Measurements from ENCODE around the gene POC1A.

Gene POC1A

GRCh38 chr3:52065264-52065756 lies 88.9 kb downstream of the POC1A start:
- no peak overlapping the region for H3K4me3 ChIP-seq
- no peaks in the 10 kb centered on the region for H3K9me3 ChIP-seq
- H3K27ac ChIP-seq, result no peak overlapping the region
- DNase-seq, result no peak
- H3K36me3 ChIP-seq, result no peaks in the 10 kb centered on the region
- intact Hi-C loops (cut with DNase I; ENCODE audit: low total_unique reads), result no loop called here
- no peaks in the 10 kb centered on the region for H3K27me3 ChIP-seq
- peaks cover 0 to 13% (median 7%) of the 10 kb centered on the region in 4 donors for H3K4me1 ChIP-seq
- TF ChIP-seq CTCF (IDR thresholded peaks at IDR 0.05), result no peak

GRCh38 chr3:52064561-52064960 lies 89.7 kb downstream of the POC1A start:
- Histone ChIP-seq H3K4me1 (peaks cover 0 to 10% (median 4%) of the 10 kb centered on the region in 4 donors), H3K4me3 (no peak overlapping the region), H3K27ac (no peak overlapping the region), H3K9me3 (no peaks in the 10 kb centered on the region), H3K36me3 (no peaks in the 10 kb centered on the region), H3K27me3 (no peaks in the 10 kb centered on the region)
- intact Hi-C loops (cut with DNase I; ENCODE audit: low total_unique reads), result no loop called here
- no peak for DNase-seq
- TF ChIP-seq CTCF (IDR thresholded peaks at IDR 0.05), result no peak

- H3K27ac ChIP-seq, result no peak overlapping the region
- H3K36me3 ChIP-seq, result no peaks in the 10 kb centered on the region
- no peak for DNase-seq
- no peaks in the 10 kb centered on the region for H3K27me3 ChIP-seq
- no peak for TF ChIP-seq CTCF (IDR thresholded peaks at IDR 0.05)
- H3K9me3 ChIP-seq, result no peaks in the 10 kb centered on the region
- no peak overlapping the region for H3K4me3 ChIP-seq
- intact Hi-C loops (cut with DNase I; ENCODE audit: low total_unique reads), result no loop called here
- peaks cover 0 to 11% (median 4%) of the 10 kb centered on the region in 4 donors for H3K4me1 ChIP-seq
These were observed 91.0 kb downstream of the POC1A start for GRCh38 chr3:52063026-52063723.

- Histone ChIP-seq H3K36me3 (no peaks in the 10 kb centered on the region), H3K4me1 (peaks cover 0 to 18% (median 8%) of the 10 kb centered on the region in 4 donors), H3K27me3 (no peaks in the 10 kb centered on the region), H3K9me3 (no peaks in the 10 kb centered on the region), H3K27ac (no peak overlapping the region), H3K4me3 (no peak overlapping the region)
- DNase-seq, result peak in 1 of 2 donors; percentile 62
- intact Hi-C loops (cut with DNase I; ENCODE audit: low total_unique reads), result no loop called here
- TF ChIP-seq CTCF (IDR thresholded peaks at IDR 0.05), result no peak
These were observed 91.7 kb downstream of the POC1A start for GRCh38 chr3:52062505-52062904.

GRCh38 chr3:52061121-52061910 lies 92.9 kb downstream of the POC1A start:
- no peak for DNase-seq
- no peak for TF ChIP-seq CTCF (IDR thresholded peaks at IDR 0.05)
- Histone ChIP-seq H3K4me3 (no peak overlapping the region), H3K4me1 (peaks cover 0 to 19% (median 9%) of the 10 kb centered on the region in 4 donors), H3K27me3 (no peaks in the 10 kb centered on the region), H3K36me3 (no peaks in the 10 kb centered on the region), H3K9me3 (no peaks in the 10 kb centered on the region), H3K27ac (no peak overlapping the region)
- intact Hi-C loops (cut with DNase I; ENCODE audit: low total_unique reads), result no loop called here

Data from tibial artery (tissue), 4 donors.